GM19099 (cell line): ENCODE data around the gene CEP57L1.

Experiments
- POLR2A ChIP-seq: IDR thresholded peaks from 3 replicates; pipeline ENCODE4 v1.6.1; 2011; ENCODE audit warnings: low read depth; ENCODE audit not compliant: insufficient read length; ENCODE audit errors: extremely low read depth

Gene CEP57L1

GRCh38 chr6:109088995-109089394 lies 6.3 kb upstream of the CEP57L1 start:
- TF ChIP-seq POLR2A, result no peak

GRCh38 chr6:109091314-109092024 lies 3.8 kb upstream of the CEP57L1 start:
- TF ChIP-seq POLR2A, result no peak

GRCh38 chr6:109092074-109092473 lies 3.2 kb upstream of the CEP57L1 start:
- no peak for TF ChIP-seq POLR2A

- TF ChIP-seq POLR2A, result no peak
Observed at GRCh38 chr6:109093732-109094415, 1.4 kb upstream of the CEP57L1 start.

- peak; percentile 68 for TF ChIP-seq POLR2A
Observed at GRCh38 chr6:109094416-109095035, 781 bp upstream of the CEP57L1 start, which contains the start of gene SESN1. Gene SESN1 (minus strand): TSS chr6:109094846. CDS start chr6:109094073, 773 bp downstream.

GRCh38 chr6:109095835-109096084 lies 453 bp downstream of the CEP57L1 start:
- TF ChIP-seq POLR2A, result no peak

- TF ChIP-seq POLR2A, result no peak
Observed at GRCh38 chr6:109096208-109096607, 901 bp downstream of the CEP57L1 start.

GRCh38 chr6:109097661-109098060 lies 2.4 kb downstream of the CEP57L1 start:
- TF ChIP-seq POLR2A, result no peak

GRCh38 chr6:109102762-109103161 lies 7.5 kb downstream of the CEP57L1 start:
- no peak for TF ChIP-seq POLR2A

GRCh38 chr6:109103942-109104341 lies 8.6 kb downstream of the CEP57L1 start:
- TF ChIP-seq POLR2A, result no peak

- no peak for TF ChIP-seq POLR2A
Observed at GRCh38 chr6:109104512-109104911, 9.2 kb downstream of the CEP57L1 start.

- TF ChIP-seq POLR2A, result no peak
Observed at GRCh38 chr6:109105681-109106080, 10.4 kb downstream of the CEP57L1 start.

GRCh38 chr6:109117346-109118035 lies 22.2 kb downstream of the CEP57L1 start:
- no peak for TF ChIP-seq POLR2A

- TF ChIP-seq POLR2A, result no peak
Observed at GRCh38 chr6:109118337-109118736, 23.0 kb downstream of the CEP57L1 start.

GRCh38 chr6:109118871-109119354 lies 23.6 kb downstream of the CEP57L1 start:
- no peak for TF ChIP-seq POLR2A

GRCh38 chr6:109121411-109121810 lies 26.1 kb downstream of the CEP57L1 start:
- no peak for TF ChIP-seq POLR2A

GRCh38 chr6:109124219-109124618 lies 28.9 kb downstream of the CEP57L1 start:
- TF ChIP-seq POLR2A, result no peak
